Lower leg skin (tissue), 3 donors: Measurements from ENCODE around the gene DNAH7.

ENCODE experiments used
- CTCF ChIP-seq, 3 donors: fragments of 450-650 bp; IDR thresholded peaks; one replicate each; pipeline ENCODE4 v1.5.1; 2016; ENCODE audit warnings: antibody characterized with exemption in 3 of 3, mild to moderate bottlenecking in 3 of 3, moderate library complexity in 2 of 3
- POLR2A ChIP-seq, 2 donors: fragments of 450-650 bp; IDR thresholded peaks; one replicate each; pipeline ENCODE4 v1.6.1; 2016 to 2017; ENCODE audit warnings: antibody characterized with exemption in 2 of 2, mild to moderate bottlenecking in 1 of 2, moderate library complexity in 1 of 2

GRCh38 chr2:196088203-196088602 is 19.6 kb upstream of the DNAH7 start:
- TF ChIP-seq POLR2A (IDR thresholded peaks at IDR 0.05) (no peak), CTCF (IDR thresholded peaks at IDR 0.05) (no peak)
